MV-4-11 (cell line): ENCODE data around the gene SLC35F5.
"Not testable (repeated sequence)": the region's sequence is repeated elsewhere in the genome, so short reads cannot be mapped to it uniquely, and the experiment has no call there.

Experiments used
- DNase-seq: peaks from one replicate; lab custom pipeline; 2025; lab: John Stamatoyannopoulos, UW

Gene SLC35F5

DNA sequence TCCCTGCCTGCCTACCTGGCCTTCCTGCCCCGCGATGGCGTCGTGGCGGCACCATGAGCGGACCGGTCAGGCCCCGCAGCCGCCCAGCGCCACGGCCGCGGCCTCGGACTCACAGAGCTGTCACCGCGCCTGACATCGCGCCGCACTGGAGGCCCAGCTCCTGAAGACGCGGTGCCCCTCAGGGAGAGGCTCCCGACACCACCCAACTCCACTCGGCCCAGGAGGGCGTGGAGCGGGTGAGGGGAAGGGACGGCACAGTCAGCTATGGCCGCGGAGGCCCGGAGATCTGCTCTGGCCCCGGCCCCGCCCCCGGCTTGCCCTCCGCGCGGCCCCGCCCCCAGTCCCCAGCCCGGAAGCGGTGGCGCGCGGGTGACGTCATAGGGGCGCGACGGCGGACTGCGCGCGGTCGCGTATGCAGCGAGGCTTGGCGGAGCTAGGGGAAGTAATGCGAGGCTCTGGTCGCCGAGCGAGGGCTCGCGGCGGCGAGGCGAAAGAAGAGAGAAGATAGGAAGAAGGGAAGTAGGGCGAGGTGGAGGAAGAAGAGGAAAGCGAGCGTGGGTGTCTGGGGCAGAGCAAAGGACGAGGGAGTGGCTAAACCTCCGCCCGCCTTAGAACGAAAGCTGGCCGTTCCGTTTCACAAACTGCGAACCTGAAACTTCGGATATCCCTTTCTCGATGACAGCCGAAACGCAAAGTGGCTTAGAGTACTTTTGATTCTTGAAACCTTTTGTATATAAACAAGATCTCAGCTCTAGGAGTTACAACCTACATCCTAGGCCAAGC, at the start of gene SLC35F5:
Gene SLC35F5, minus strand, starts transcription at position 288 of the 783 bp plus-strand sequence. Its CDS starts 233 bp downstream, at position 55.
- DNase-seq = peak; percentile 94

DNA sequence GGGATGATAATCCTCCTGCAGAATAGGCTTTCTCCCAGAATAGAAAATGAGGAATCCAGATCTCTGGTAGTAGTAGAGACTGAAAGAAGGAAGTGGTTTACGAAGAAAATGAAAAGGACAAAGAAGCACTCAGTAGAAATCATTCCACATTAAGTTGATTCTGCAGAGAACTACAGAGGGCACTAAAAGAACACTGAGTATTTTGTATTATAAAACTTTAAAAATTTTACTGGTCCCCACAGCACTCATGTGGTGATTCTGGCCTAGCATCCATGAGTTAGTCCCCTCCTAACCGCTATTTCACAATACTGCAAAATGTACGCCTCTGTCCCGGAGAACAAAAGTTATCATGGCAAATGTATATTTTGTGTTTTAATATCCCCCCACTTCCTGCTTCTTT, 42.9 kb upstream of the SLC35F5 start:
- DNase-seq = peak; percentile 87

DNA sequence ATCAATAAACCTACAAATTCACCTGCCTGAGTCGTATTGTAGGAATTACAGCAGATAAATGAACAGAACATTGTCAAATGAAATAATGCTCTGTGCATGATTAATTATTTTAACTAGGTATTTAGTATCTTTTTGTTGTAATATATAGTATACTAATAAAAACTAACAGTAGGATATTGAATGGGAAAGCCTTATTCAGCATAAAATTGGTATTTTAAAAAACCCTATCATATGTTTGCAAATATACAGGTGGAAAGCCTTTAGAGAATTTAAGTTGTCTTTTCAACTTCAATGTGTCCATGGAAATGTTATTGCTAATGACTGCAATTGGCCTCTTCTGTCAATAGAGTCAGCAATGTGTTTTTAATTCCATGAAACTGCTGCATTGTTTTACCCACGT, 40.8 kb upstream of the SLC35F5 start:
- no peak for DNase-seq

DNA sequence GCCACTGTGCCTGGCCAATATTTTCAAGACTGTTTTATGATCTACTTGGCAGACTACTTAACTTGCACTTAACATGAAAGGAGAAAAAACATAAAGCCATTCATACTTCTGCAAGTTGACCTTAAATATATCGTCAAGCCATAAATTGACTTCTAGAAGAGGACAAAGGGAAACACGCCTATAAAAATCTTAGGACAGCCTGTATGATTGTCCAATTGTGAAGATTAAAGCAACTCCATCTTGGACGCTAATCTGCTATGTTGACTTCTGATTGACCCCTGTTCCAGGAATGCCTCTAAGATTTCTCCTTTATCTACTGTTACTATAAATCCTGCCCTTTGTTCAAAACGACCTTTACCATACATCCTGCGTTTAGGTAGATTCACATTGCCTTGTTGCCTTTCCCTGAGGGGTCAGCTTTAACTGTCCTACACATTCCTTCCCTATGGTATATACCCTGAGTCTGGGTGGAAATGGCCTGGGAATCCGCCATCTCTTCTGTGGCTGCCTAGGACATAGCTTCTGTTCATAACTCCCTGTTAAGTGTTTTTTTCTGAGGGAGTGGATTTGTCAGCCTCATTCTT, 40.2 kb upstream of the SLC35F5 start:
- no peak for DNase-seq

DNA sequence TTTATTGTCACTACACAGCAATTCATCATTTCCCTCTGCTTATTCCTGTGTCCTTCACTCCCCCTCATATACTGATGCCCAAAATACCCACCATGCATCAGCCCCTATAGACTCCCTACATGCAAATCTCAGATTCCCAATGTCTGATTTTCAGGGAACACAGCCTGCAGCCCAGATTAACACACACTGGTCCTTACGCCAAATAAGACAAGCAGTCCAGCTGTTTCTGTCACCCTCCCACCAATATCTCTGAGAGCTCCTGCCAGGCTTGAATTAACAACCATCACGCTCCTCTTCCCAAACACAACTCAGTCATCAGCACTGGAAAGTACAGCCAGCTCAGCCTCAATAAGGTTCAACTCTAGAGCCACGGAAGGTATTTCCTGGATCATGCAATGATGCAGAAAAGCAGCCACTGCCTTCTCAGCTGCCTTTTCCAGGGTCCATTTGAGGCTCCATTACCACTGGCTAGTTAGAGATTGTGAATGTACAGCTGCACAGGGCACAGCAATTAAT, 39.0 kb upstream of the SLC35F5 start:
- no peak for DNase-seq

DNA sequence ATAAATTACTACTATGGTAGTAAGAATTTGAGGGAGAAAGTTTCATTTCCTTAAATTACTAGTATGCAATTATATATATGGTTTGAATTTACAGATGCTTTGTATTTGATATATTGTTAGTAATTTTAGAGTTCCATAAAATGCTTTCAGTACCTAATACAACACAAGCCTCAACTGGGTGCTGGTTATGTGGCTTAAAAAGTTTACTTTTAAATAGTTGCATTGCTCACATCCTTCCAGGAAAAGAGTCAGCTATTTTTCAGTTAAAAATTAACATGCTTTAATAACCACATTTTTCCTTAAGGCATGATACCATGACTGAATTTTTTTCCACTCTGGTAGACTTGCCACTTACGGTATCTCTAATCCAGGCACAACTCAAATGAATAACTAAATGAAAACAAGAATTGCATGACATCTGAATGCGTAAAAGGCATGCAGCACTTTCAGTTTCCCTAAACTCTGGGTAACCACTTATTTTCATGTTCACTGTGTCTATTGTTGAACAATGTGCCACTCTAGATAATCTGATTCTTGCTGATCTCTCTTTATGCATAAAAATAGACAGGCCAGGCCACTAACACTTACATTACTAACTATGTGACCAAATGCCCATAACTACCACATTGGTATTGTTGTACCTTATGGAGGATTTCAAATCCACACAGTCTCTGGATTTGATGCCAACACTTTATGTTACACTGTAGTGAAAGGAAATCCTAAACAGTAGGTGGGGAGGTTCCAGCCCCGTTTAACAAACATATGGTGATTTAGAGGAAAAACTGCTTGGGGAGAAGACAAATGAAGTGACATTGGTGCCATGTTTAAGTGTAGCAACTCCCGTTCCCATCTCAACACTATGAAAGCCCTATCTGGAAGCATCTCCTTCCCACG, 35.5 kb upstream of the SLC35F5 start:
- peak; percentile 18 for DNase-seq

- no peak for DNase-seq
Measured at GRCh38 chr2:113784823-113785744, 28.6 kb upstream of the SLC35F5 start.

DNA sequence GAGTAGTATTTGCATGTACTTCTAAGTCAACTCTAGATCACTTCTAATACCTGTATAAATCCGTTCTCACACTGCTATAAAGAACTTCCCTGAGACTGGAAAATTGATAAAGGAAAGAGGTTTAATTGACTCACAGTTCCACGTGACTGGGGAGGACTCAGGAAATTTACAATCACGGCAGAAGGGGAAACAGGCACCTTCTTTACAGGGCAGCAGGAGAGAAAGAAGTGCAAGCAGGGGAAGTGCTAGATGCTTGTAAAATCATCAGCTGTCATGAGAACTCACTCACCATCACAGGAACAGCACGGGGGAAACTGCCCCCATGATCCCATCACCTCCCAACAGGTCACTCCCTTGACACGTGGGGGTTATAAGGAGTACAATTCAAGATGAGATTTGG, 24.0 kb upstream of the SLC35F5 start:
- no peak for DNase-seq

- no peak for DNase-seq
Measured at GRCh38 chr2:113777371-113777770, 20.9 kb upstream of the SLC35F5 start.

GRCh38 chr2:113776949-113777348, 20.5 kb upstream of the SLC35F5 start:
- no peak for DNase-seq

DNA sequence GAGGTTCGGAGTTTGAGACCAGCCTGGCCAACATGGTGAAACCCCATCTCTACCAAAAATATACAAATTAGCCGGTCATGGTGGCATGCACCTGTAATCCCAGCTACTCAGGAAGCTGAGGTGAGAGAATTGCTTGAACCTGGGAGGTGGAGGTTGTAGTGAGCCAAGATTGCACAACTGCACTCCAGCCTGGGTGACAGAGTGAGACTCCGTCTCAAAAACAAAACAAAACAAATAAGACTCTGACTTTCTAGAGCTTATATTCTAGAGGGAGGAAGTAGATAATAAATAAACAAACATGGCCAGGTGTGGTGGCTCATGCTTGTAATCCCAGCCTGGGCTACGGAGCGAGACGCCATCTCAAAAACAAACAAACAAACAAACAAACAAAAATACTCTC, 18.2 kb upstream of the SLC35F5 start:
- DNase-seq = not testable (repeated sequence)

DNA sequence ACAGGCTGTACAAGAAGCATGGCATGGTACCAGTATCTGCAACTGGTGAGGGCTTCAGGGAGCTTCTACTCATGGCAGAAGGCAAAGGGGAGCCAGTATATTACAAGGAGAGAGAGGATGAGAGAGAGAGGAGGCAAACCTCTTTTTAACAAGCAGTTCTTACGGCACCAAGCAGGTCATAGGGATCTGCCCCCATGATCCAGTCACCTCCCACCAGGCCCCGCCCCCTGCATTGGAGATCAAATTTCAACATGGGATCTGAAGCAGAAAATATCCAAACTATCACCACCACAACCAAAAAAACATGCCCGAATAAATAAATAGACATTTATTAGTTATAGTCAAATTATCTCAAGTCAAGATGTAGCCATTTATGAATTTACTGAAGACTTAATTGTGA, 14.5 kb upstream of the SLC35F5 start:
- DNase-seq = no peak

GRCh38 chr2:113769555-113769954, 13.1 kb upstream of the SLC35F5 start:
- no peak for DNase-seq

DNA sequence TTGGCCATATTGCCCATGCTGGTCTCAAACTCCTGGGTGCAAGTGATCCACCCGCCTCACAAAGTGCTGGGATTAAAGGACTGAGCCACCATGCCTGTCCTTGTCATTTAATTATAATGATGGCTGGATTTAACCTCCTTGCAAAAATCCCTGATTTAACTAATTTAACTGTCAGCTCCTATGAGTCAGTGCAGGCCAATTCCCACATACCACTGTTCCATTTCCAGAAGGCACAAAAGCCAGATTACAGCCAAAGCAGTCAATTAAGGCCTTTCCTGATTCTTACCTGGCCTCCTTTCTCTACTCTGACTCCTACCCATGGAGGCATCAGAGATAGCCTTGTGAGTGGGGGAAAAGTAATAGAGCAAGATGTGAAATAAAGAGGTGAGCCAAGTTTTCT, 12.3 kb upstream of the SLC35F5 start:
- DNase-seq = no peak

- DNase-seq = no peak
Measured at GRCh38 chr2:113767811-113768460, 11.5 kb upstream of the SLC35F5 start.

GRCh38 chr2:113765276-113765675, 8.8 kb upstream of the SLC35F5 start:
- peak; percentile 11 for DNase-seq

GRCh38 chr2:113762377-113763118, 6.1 kb upstream of the SLC35F5 start:
- no peak for DNase-seq

- DNase-seq = no peak
Measured at GRCh38 chr2:113760400-113760799, 4.0 kb upstream of the SLC35F5 start.

DNA sequence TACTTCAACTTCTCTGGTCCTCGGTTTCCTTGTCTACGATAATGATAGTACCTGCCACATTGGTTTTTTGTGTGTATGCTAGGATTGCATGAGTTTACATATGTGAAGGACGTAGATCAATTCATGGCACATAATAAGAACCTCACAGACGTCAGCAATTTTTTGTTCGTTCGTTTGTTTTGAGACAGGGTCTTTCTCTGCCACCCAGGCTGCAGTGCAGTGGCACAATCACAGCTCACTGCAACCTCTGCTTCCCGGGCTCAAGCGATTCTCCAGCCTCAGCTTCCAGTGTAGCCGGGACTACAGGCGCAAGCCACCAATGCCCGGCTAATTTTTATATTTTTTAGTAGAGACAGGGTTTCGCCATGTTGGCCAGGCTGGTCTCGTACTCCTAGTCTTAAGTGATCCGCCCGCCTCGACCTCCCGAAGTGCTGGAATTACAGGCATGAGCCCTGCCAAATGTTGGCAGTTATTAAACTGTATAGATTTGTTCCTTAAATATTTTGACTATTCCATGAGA, 756 bp upstream of the SLC35F5 start:
- no peak for DNase-seq

GRCh38 chr2:113755835-113756354, 547 bp downstream of the SLC35F5 start:
- DNase-seq = peak; percentile 25
